ENCODE results near the gene OLFML1.

The OLFML1 gene

DNA sequence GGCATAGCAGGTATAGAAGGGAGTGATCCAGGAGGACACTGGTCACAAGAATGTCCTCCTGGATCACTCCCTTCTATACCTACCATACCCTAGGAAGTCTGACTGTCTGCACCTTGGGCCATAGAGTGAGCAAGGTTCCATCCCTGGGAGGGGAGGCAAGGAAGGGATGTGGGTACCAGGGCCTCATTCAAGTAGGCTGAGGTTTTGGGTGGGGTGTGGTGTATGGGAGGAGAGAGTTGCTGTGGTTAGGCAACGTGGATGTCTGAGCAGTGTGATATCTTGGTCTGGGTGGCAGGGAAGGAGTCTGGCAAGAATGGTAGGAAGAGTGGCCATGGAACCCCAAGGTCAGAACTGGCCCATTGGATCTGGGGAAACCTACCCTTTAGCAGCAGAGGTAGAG lies 41.7 kb downstream of the OLFML1 start:
- no peak for TF ChIP-seq POU2F2 (IDR thresholded peaks at IDR 0.05; ENCODE audit: low read depth, low read length)
- no peak for TF ChIP-seq SPI1 (IDR thresholded peaks at IDR 0.05; ENCODE audit: low read depth, low read length)
- TF ChIP-seq TAF1 (IDR thresholded peaks at IDR 0.05; ENCODE audit: low read depth, low read length), result no peak
- no peak for TF ChIP-seq POLR2A (IDR thresholded peaks at IDR 0.05; ENCODE audit: low read depth, low read length)
- no peak for TF ChIP-seq PAX5 (IDR thresholded peaks at IDR 0.05; ENCODE audit: insufficient read depth, low read length, severe bottlenecking)
- no peak for TF ChIP-seq POLR2AphosphoS5 (IDR thresholded peaks at IDR 0.05; ENCODE audit: low read depth, low read length)
- FAIRE-seq (peak; percentile 94), DNase-seq (ENCODE audit: insufficient read length, low spot score) (no peak)

DNA sequence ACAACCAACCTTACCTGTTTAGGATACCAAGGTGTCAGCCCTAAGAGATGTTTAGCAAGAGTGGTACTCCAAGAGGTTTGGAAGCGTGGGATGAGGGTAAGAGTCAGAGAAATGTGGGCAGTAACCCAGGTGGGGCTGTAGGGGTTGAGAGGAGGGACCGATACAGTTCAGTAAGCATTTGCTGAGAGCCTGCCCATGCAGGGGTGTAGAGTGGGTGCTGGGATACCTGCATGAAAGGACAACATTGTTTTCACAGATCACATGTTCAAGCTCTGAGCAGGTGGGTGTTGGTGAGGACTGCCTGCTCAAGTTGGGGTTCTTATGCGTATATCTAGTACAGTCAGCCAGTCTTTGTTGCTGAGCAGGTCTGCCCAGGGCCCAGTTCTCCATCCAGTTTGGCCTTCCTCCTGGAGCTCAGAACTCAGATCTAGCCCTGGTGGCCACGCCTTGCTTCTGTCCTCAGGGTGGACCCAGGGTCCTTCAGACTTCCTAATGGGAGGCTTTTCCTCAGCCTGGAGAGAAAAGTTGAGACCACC lies 43.3 kb downstream of the OLFML1 start:
- FAIRE-seq (peak; percentile 84), DNase-seq (ENCODE audit: insufficient read length, low spot score) (no peak)
- TF ChIP-seq TAF1 (IDR thresholded peaks at IDR 0.05; ENCODE audit: low read depth, low read length) (no peak), SPI1 (IDR thresholded peaks at IDR 0.05; ENCODE audit: low read depth, low read length) (no peak), PAX5 (IDR thresholded peaks at IDR 0.05; ENCODE audit: insufficient read depth, low read length, severe bottlenecking) (no peak), POU2F2 (IDR thresholded peaks at IDR 0.05; ENCODE audit: low read depth, low read length) (no peak), POLR2A (IDR thresholded peaks at IDR 0.05; ENCODE audit: low read depth, low read length) (no peak), POLR2AphosphoS5 (IDR thresholded peaks at IDR 0.05; ENCODE audit: low read depth, low read length) (no peak)

DNA sequence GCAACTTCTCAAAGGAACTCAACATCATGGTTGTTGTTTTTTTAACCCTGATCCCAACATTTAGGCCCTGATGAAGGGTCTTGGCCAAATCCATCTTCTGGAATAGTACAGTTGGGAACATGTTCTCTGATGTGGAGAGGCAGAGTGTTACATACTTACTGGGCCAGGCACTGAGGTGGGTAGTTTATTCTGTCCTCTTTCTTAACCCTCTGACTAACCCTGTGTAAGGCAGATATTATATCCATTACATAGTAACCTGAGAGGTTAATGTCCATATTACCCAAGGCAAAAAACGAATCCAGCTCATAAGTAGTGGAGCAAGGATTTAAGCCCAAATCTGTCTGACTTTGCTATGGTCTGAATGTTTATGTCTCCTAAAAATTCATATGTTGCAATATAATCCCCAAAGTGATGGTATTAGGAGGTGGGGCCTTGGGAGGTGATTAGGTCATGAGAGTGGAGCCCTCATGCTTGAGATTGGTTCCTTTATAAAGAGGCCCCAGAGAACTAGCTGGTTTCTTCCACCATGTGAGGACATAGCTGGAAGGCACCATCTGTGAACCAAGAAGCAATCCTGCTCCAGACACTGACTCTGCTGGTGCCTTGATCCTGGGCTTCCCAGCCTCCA lies 44.8 kb downstream of the OLFML1 start:
- TF ChIP-seq POLR2A (IDR thresholded peaks at IDR 0.05; ENCODE audit: low read depth, low read length) (no peak), PAX5 (IDR thresholded peaks at IDR 0.05; ENCODE audit: insufficient read depth, low read length, severe bottlenecking) (no peak), SPI1 (IDR thresholded peaks at IDR 0.05; ENCODE audit: low read depth, low read length) (no peak), POU2F2 (IDR thresholded peaks at IDR 0.05; ENCODE audit: low read depth, low read length) (no peak), TAF1 (IDR thresholded peaks at IDR 0.05; ENCODE audit: low read depth, low read length) (no peak), POLR2AphosphoS5 (IDR thresholded peaks at IDR 0.05; ENCODE audit: low read depth, low read length) (no peak)
- FAIRE-seq (no peak), DNase-seq (ENCODE audit: insufficient read length, low spot score) (no peak)

DNA sequence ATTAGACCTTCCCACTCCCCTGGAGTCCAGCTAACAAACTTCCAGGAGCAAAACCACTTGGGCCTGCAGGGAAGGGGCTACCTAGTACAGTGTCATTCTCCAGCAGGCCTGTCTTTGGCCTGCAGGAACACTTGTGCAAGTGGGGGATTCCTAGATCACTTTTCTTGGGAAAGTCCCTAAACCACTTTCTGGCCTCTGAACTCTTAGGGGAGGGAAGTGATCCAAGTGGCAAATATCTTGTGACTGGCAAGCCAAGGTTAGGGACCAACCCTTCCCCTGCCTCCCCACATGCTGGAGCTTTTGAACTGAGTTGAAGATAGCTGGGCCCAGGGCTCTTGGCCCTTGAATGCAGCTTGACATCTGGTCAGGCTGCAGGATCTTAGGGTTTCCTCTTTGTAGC lies 45.7 kb downstream of the OLFML1 start:
- TF ChIP-seq SPI1 (IDR thresholded peaks at IDR 0.05; ENCODE audit: low read depth, low read length) (peak; percentile 83), TAF1 (IDR thresholded peaks at IDR 0.05; ENCODE audit: low read depth, low read length) (no peak), POU2F2 (IDR thresholded peaks at IDR 0.05; ENCODE audit: low read depth, low read length) (peak; percentile 30; the same call in 1 of the 2 replicates)
- DNase-seq (ENCODE audit: insufficient read length, low spot score), result no peak
- FAIRE-seq, result no peak

DNA sequence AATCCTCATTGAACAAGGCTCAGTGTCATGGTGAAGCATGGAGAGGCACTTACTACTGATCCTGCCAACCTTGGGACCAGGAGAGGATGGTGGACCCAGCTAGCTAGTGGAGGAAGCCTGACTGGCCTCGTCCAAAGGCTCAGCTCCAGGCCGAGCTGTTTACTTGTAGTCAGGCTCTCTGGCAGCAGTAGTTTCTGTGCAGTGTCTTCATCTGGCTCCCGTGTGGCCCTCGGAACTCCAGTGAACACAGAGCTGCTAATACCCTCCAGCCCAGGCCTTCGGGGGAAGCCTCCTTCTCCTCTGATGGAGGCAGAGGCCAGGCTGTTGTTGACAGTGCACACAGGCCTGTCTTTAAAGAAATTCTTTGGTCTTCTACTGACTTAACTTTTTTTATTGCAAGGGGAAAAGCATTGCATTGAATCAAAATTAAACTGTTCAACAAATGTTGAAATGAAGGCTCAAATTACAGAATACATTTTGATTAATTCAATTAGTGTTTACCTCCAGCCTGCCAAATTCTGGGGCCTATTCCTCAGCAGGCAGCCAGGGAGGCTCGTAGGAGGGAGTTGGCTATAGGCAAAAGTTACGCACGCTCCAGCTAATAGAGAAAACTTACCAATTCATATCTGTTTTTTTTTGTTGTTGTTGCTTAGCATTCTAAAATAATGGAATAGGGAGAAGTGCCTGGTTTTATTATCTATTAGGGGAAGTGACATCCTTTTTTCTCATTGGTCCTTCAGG lies 47.3 kb downstream of the OLFML1 start:
- no peak for DNase-seq (ENCODE audit: insufficient read length, low spot score)
- TF ChIP-seq TAF1 (IDR thresholded peaks at IDR 0.05; ENCODE audit: low read depth, low read length) (no peak), POU2F2 (IDR thresholded peaks at IDR 0.05; ENCODE audit: low read depth, low read length) (no peak)
- FAIRE-seq, result peak; percentile 65

DNA sequence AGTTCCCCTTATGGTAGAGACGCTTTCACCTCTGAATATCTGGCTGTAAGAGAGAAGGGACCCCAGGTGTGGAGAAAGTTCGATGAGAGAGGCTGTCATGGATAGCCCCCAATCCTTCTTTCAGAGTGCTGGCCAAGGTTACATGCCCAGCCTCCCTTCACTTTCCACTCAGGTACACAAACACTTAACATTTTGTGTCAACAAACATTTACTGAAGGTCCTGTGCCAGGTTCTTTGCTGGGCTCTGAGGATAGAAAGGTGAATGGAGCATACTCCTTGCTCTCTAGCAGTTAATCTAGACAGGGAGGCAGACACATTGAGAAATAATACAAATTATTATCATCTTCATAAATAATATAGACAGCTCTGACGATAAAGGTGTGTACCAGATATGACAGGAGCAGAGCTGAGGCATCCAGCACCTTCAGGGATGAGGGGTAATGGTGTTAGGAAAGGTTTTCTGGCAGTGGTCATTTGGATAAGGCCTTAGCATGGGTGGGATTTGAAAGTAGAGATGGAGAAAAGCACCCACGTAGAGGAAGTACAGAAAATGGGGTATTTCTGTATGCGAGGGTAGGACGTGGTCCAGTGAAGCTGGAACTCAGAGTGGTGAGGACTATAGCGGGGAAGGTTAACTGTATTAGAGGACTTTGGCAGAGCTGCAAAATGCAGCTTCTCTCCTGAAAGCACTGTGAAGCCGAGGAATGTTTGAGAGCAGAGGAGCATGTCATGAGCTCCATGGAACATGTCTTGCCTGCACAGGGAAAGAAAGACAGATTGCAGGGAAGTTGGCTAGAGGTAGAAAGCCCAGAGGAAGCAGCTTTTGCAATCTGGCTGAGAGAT lies 48.1 kb downstream of the OLFML1 start:
- peak; percentile 90 for FAIRE-seq
- no peak for DNase-seq (ENCODE audit: insufficient read length, low spot score)
- TF ChIP-seq POU2F2 (IDR thresholded peaks at IDR 0.05; ENCODE audit: low read depth, low read length), result no peak
- no peak for TF ChIP-seq POLR2AphosphoS5 (IDR thresholded peaks at IDR 0.05; ENCODE audit: low read depth, low read length)
- TF ChIP-seq TAF1 (IDR thresholded peaks at IDR 0.05; ENCODE audit: low read depth, low read length), result no peak
- no peak for TF ChIP-seq POLR2A (IDR thresholded peaks at IDR 0.05; ENCODE audit: low read depth, low read length)
- no peak for TF ChIP-seq PAX5 (IDR thresholded peaks at IDR 0.05; ENCODE audit: insufficient read depth, low read length, severe bottlenecking)
- TF ChIP-seq SPI1 (IDR thresholded peaks at IDR 0.05; ENCODE audit: low read depth, low read length), result no peak

DNA sequence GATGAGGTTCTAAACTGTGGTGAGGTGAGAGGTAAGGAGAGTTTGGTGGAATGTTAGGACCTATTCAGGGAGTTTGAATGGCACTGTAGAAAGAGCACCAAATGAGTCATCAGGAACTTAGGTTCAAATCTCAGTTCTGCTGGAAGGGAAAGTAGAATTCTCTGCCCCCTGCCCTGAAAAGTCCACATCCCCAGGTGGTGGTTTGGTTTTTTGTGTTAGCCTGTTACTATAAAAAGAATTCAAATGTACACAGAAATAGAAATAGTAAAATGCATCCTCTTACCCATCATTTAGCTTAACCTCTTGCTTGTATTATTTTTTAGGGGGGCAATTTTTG lies 48.7 kb downstream of the OLFML1 start:
- FAIRE-seq (no peak), DNase-seq (ENCODE audit: insufficient read length, low spot score) (no peak)
- peak; percentile 72 for TF ChIP-seq SPI1 (IDR thresholded peaks at IDR 0.05; ENCODE audit: low read depth, low read length)
- no peak for TF ChIP-seq PAX5 (IDR thresholded peaks at IDR 0.05; ENCODE audit: insufficient read depth, low read length, severe bottlenecking)
- no peak for TF ChIP-seq POU2F2 (IDR thresholded peaks at IDR 0.05; ENCODE audit: low read depth, low read length)
- no peak for TF ChIP-seq POLR2AphosphoS5 (IDR thresholded peaks at IDR 0.05; ENCODE audit: low read depth, low read length)
- TF ChIP-seq POLR2A (IDR thresholded peaks at IDR 0.05; ENCODE audit: low read depth, low read length), result no peak
- TF ChIP-seq TAF1 (IDR thresholded peaks at IDR 0.05; ENCODE audit: low read depth, low read length), result no peak

DNA sequence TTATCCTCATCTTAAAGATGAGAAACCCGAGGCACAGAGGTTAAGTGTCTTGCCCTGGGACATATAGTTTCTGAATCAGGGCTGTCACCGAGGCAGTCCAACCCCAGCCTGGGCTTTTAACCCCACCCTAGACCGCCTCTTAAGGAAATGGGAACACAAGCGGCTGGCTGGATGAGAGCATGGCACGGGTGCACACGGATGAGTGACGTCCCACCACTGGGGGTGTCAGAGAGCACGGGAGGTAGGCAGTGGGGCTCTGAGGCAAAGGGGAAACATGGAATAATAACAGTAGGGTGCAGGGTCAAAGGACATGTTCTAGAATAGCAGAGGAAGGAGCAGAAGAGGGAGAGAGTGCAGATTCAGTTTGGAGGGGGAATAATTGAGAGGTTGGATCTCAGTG lies 50.8 kb downstream of the OLFML1 start:
- FAIRE-seq, result peak; percentile 9
- TF ChIP-seq POU2F2 (IDR thresholded peaks at IDR 0.05; ENCODE audit: low read depth, low read length), result no peak
- no peak for TF ChIP-seq SPI1 (IDR thresholded peaks at IDR 0.05; ENCODE audit: low read depth, low read length)
- no peak for TF ChIP-seq POLR2A (IDR thresholded peaks at IDR 0.05; ENCODE audit: low read depth, low read length)
- TF ChIP-seq POLR2AphosphoS5 (IDR thresholded peaks at IDR 0.05; ENCODE audit: low read depth, low read length), result no peak
- no peak for TF ChIP-seq TAF1 (IDR thresholded peaks at IDR 0.05; ENCODE audit: low read depth, low read length)
- TF ChIP-seq PAX5 (IDR thresholded peaks at IDR 0.05; ENCODE audit: insufficient read depth, low read length, severe bottlenecking), result no peak
- DNase-seq (ENCODE audit: insufficient read length, low spot score), result no peak

DNA sequence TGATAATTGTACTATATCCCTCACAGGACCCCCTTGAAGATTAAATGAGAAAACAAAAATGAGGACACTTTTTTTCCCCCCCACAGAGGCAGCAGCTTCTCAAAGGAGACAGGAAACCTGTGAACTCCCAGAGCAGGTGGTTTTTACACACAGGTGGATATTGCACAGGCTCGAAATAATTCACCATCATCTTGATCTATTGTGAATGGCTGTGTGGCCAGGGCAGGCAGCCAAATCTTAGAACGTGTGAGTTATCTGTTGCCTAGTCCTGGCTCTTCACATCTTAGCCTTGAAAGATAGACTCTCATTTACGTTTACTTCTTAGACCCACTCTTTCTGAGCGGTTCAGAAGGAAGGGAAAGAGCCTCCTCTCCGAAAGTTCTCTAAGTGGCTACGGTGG lies 52.0 kb downstream of the OLFML1 start:
- no peak for FAIRE-seq
- TF ChIP-seq TAF1 (IDR thresholded peaks at IDR 0.05; ENCODE audit: low read depth, low read length), result no peak
- TF ChIP-seq POLR2A (IDR thresholded peaks at IDR 0.05; ENCODE audit: low read depth, low read length), result no peak
- TF ChIP-seq PAX5 (IDR thresholded peaks at IDR 0.05; ENCODE audit: insufficient read depth, low read length, severe bottlenecking), result no peak
- TF ChIP-seq POU2F2 (IDR thresholded peaks at IDR 0.05; ENCODE audit: low read depth, low read length), result no peak
- no peak for TF ChIP-seq SPI1 (IDR thresholded peaks at IDR 0.05; ENCODE audit: low read depth, low read length)
- no peak for TF ChIP-seq POLR2AphosphoS5 (IDR thresholded peaks at IDR 0.05; ENCODE audit: low read depth, low read length)

More for the DNA sequence above, 52.0 kb downstream of the OLFML1 start:
- DNase-seq (ENCODE audit: insufficient read length, low spot score), result no peak
